SK-N-SH (cell line): ENCODE data around the gene NIPAL3. TPM values are rescaled to one million over a fixed set of nuclear protein-coding genes. Genes with fewer than 3 reads are reported as not detected.

Experiments
- CTCF ChIA-PET: fragments of 300-600, 350-600 bp; formaldehyde crosslinking; extraction: SDS; loops from one replicate; lab custom pipeline; 2021; lab: Yijun Ruan, JAX
- POLR2A ChIA-PET: fragments of 350-600 bp; sonication (Branson Sonifier 250); formaldehyde crosslinking; extraction: SDS; loops from one replicate; lab custom pipeline; 2020; ENCODE audit warnings: antibody characterized with exemption, inconsistent platforms; lab: Yijun Ruan, JAX
- DNase-seq: peaks from one replicate; pipeline ENCODE4 v3.0.0; 2012
- H2AFZ ChIP-seq: fragments of 200-600 bp; sonication (generic); 2 replicates; pipeline ENCODE4 v1.8.1; 2016; ENCODE audit warnings: antibody characterized with exemption, mild to moderate bottlenecking, low read depth
- H3F3A ChIP-seq: fragments of 200-600 bp; sonication (generic); replicated peaks from 2 replicates; pipeline ENCODE3; 2016; ENCODE audit warnings: antibody characterized with exemption, mild to moderate bottlenecking; ENCODE audit not compliant: insufficient read depth
- H3K27ac ChIP-seq, 2 experiments: fragments of 200-500 bp in 1 of 2; fragments of 200-600 bp in 1 of 2; sonication (Bioruptor generic) in 1 of 2; sonication (generic), shearing (Covaris generic) in 1 of 2; 2 replicates each; pipeline versions ENCODE4 v1.5.1 to v1.6.1; 2014 to 2016; ENCODE audit warnings: low read depth in 2 of 2, inconsistent platforms in 1 of 2, low read length in 1 of 2, mild to moderate bottlenecking in 1 of 2, mixed read lengths in 1 of 2
- H3K27me3 ChIP-seq: fragments of 200-600 bp; sonication (generic), shearing (Covaris generic); 2 replicates; pipeline ENCODE4 v1.6.1; 2016; ENCODE audit warnings: mixed run types; ENCODE audit not compliant: insufficient read depth
- H3K36me3 ChIP-seq, 2 experiments: fragments of 200-500 bp in 1 of 2; fragments of 200-600 bp in 1 of 2; sonication (Bioruptor generic) in 1 of 2; sonication (generic) in 1 of 2; replicated peaks in 1 of 2; 2 replicates each; pipeline versions ENCODE3 to v1.5.1; 2014 to 2016; ENCODE audit warnings: low read length in 1 of 2, mild to moderate bottlenecking in 1 of 2; ENCODE audit not compliant: insufficient read depth in 2 of 2, control insufficient read depth in 1 of 2
- H3K4me1 ChIP-seq, 2 experiments: fragments of 200-500 bp in 1 of 2; fragments of 200-600 bp in 1 of 2; sonication (Bioruptor generic) in 1 of 2; sonication (generic), shearing (Covaris generic) in 1 of 2; 2 replicates each; pipeline versions ENCODE4 v1.5.1 to v1.6.1; 2014 to 2016; ENCODE audit warnings: low read depth in 1 of 2, low read length in 1 of 2, mixed run types in 1 of 2; ENCODE audit not compliant: insufficient read depth in 2 of 2, control insufficient read depth in 1 of 2
- H3K4me2 ChIP-seq: fragments of 200-600 bp; sonication (generic), shearing (Covaris generic); 2 replicates; pipeline ENCODE4 v1.6.1; 2017; ENCODE audit warnings: mixed run types
- H3K4me3 ChIP-seq, 2 experiments: fragments of 200-500 bp in 1 of 2; fragments of 200-600 bp in 1 of 2; sonication (Bioruptor generic) in 1 of 2; sonication (generic), shearing (Covaris generic) in 1 of 2; 2 replicates each; pipeline versions ENCODE4 v1.5.1 to v1.8.1; 2014 to 2016; ENCODE audit warnings: low read depth in 2 of 2, inconsistent platforms in 1 of 2, low read length in 1 of 2, mild to moderate bottlenecking in 1 of 2, mixed read lengths in 1 of 2, moderate library complexity in 1 of 2
- H3K79me2 ChIP-seq: fragments of 200-600 bp; sonication (generic); 2 replicates; pipeline ENCODE4 v1.8.1; 2017; ENCODE audit warnings: mild to moderate bottlenecking; ENCODE audit not compliant: insufficient read depth
- H3K9ac ChIP-seq: fragments of 200-600 bp; sonication (generic); 2 replicates; pipeline ENCODE4 v1.6.1; 2017; ENCODE audit warnings: mixed run types
- H3K9me2 ChIP-seq: fragments of 200-600 bp; sonication (generic); 2 replicates; pipeline ENCODE4 v1.6.1; 2017; ENCODE audit warnings: mixed run types
- H3K9me3 ChIP-seq: fragments of 200-600 bp; sonication (generic); 2 replicates; pipeline ENCODE4 v1.6.1; 2017; ENCODE audit warnings: mixed run types, mild to moderate bottlenecking, moderate library complexity
- H4K20me1 ChIP-seq: fragments of 200-600 bp; sonication (generic); 2 replicates; pipeline ENCODE4 v1.6.1; 2017; ENCODE audit warnings: mild to moderate bottlenecking, mixed run types; ENCODE audit not compliant: insufficient read depth
- EZH2phosphoT487 ChIP-seq: fragments of 200-600 bp; sonication (generic); IDR thresholded peaks from 2 replicates; pipeline ENCODE4 v1.6.1; 2017; ENCODE audit warnings: low read depth, mixed run types, mild to moderate bottlenecking, antibody characterized with exemption, moderate library complexity, borderline replicate concordance
- FOSL2 ChIP-seq: IDR thresholded peaks from 2 replicates; pipeline ENCODE4 v1.4.0; 2012; ENCODE audit warnings: low read depth, mild to moderate bottlenecking, moderate library complexity, borderline replicate concordance
- FOXM1 ChIP-seq: IDR thresholded peaks from 2 replicates; pipeline ENCODE4 v1.4.0; 2012; ENCODE audit warnings: low read depth, mild to moderate bottlenecking
- GABPA ChIP-seq: IDR thresholded peaks from 2 replicates; pipeline ENCODE4 v1.4.0; 2012; ENCODE audit warnings: low read depth, mild to moderate bottlenecking
- GATA2 ChIP-seq: sonication (generic); formaldehyde crosslinking; IDR thresholded peaks from 2 replicates; pipeline ENCODE4 v1.5.0; 2020; ENCODE audit warnings: mild to moderate bottlenecking, missing genetic modification reagents
- JUND ChIP-seq: IDR thresholded peaks from 2 replicates; pipeline ENCODE4 v1.4.0; 2012
- MXI1 ChIP-seq: IDR thresholded peaks from 2 replicates; pipeline ENCODE4 v1.6.1; 2012; ENCODE audit warnings: mild to moderate bottlenecking, low read depth, low read length, improper control_type of control experiment
- POLR2AphosphoS5 ChIP-seq: IDR thresholded peaks from 2 replicates; pipeline ENCODE4 v1.6.1; 2012; ENCODE audit warnings: low read depth, low read length
- RAD21 ChIP-seq: IDR thresholded peaks from 2 replicates; pipeline ENCODE4 v1.6.1; 2012; ENCODE audit warnings: mild to moderate bottlenecking, low read length
- RCOR1 ChIP-seq: fragments of 150-350 bp; IDR thresholded peaks from 2 replicates; pipeline ENCODE4 v1.6.1; 2017; ENCODE audit warnings: antibody characterized with exemption, low read length
- SIN3A ChIP-seq: IDR thresholded peaks from 2 replicates; pipeline ENCODE4 v1.6.1; 2012; ENCODE audit warnings: low read depth, mild to moderate bottlenecking, low read length, moderate library complexity, borderline replicate concordance
- TCF12 ChIP-seq: IDR thresholded peaks from 2 replicates; pipeline ENCODE4 v1.4.0; 2012
- YY1 ChIP-seq: IDR thresholded peaks from 2 replicates; pipeline ENCODE4 v1.4.0; 2012; ENCODE audit warnings: low read depth, mild to moderate bottlenecking
- WGBS: methylation state at CpG from one replicate; pipeline ENCODE4 v1.1.6; 2017; ENCODE audit warnings: low lambda C conversion rate; 5-methylcytosine and 5-hydroxymethylcytosine counted together
- polyA plus RNA-seq, 3 experiments: library from polyadenylated mRNA; depleted of rRNA; stranded (reverse); fragments of >200 nt; gene quantifications; 2 replicates each; pipeline ENCODE4 v1.2.3, GENCODE V29; 2012
- TF ChIP-seq, protein P1 (sequence below): IDR thresholded peaks from 2 replicates; pipeline ENCODE4 v1.4.0; 2012; ENCODE audit warnings: low read depth, borderline replicate concordance
- TF ChIP-seq, protein P2 (sequence below): fragments of 200-600 bp; sonication (generic); IDR thresholded peaks from 2 replicates; pipeline ENCODE4 v1.6.1; 2017; ENCODE audit warnings: antibody characterized with exemption, mild to moderate bottlenecking, moderate library complexity
- TF ChIP-seq, protein P3 (sequence below): fragments of 150-350 bp; IDR thresholded peaks from 2 replicates; pipeline ENCODE4 v1.6.1; 2017; ENCODE audit warnings: antibody characterized with exemption, low read length, low read depth, borderline replicate concordance
- TF ChIP-seq, protein P4 (sequence below): fragments of 150-350 bp; IDR thresholded peaks from 2 replicates; pipeline ENCODE4 v1.6.1; 2016; ENCODE audit warnings: mild to moderate bottlenecking, low read depth, low read length

Gene NIPAL3
- polyA plus RNA-seq, 1 of the 3 experiments (the other 2 are of a cell fraction), result 20.3 TPM

DNA sequence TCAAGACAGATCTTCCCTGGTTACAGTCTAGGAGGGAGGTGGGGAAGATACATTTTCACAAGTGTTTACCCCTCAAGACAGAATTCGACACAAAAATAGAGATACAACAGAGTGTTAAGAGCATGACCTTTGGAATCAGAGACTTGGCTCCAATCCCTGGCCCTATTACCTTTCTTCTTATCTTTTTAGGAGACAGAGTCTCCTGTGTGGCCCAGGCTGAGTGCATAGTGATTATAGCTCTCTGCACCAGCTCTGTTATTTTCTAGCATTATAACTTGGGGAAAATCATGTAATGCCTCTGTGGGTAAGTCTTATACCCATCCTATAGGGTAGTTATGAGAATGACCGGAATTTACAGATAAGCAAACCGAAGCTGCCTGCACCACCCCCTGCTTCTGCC is 9.8 kb downstream of the NIPAL3 start:
- Histone ChIP-seq H3K4me2 (no peak overlapping the region), H3K27ac (no peak overlapping the region), H4K20me1 (no peaks in the 10 kb centered on the region), H3K36me3 (peaks cover 4 to 6% of the 10 kb centered on the region in 2 experiments)
- POLR2A ChIA-PET, result no interaction called here
- CTCF ChIA-PET, result interaction anchor here (1.3 to 3.5 kb wide), 4 partner anchors 8 to 226 kb away, joined by 3 to 20 read pairs (median 6); partner anchors contain the start of genes NIPAL3 and STPG1
- TF ChIP-seq FOXM1 (no peak), SIN3A (no peak), JUND (no peak), GATA2 (CRISPR knock-in tag) (no peak), RAD21 (no peak), RCOR1 (no peak), FOSL2 (no peak), MXI1 (no peak), GABPA (no peak), TCF12 (no peak), YY1 (no peak), POLR2AphosphoS5 (no peak)
- TF ChIP-seq, protein P1, sequence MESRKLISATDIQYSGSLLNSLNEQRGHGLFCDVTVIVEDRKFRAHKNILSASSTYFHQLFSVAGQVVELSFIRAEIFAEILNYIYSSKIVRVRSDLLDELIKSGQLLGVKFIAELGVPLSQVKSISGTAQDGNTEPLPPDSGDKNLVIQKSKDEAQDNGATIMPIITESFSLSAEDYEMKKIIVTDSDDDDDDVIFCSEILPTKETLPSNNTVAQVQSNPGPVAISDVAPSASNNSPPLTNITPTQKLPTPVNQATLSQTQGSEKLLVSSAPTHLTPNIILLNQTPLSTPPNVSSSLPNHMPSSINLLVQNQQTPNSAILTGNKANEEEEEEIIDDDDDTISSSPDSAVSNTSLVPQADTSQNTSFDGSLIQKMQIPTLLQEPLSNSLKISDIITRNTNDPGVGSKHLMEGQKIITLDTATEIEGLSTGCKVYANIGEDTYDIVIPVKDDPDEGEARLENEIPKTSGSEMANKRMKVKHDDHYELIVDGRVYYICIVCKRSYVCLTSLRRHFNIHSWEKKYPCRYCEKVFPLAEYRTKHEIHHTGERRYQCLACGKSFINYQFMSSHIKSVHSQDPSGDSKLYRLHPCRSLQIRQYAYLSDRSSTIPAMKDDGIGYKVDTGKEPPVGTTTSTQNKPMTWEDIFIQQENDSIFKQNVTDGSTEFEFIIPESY, result no peak
- TF ChIP-seq, protein P2, sequence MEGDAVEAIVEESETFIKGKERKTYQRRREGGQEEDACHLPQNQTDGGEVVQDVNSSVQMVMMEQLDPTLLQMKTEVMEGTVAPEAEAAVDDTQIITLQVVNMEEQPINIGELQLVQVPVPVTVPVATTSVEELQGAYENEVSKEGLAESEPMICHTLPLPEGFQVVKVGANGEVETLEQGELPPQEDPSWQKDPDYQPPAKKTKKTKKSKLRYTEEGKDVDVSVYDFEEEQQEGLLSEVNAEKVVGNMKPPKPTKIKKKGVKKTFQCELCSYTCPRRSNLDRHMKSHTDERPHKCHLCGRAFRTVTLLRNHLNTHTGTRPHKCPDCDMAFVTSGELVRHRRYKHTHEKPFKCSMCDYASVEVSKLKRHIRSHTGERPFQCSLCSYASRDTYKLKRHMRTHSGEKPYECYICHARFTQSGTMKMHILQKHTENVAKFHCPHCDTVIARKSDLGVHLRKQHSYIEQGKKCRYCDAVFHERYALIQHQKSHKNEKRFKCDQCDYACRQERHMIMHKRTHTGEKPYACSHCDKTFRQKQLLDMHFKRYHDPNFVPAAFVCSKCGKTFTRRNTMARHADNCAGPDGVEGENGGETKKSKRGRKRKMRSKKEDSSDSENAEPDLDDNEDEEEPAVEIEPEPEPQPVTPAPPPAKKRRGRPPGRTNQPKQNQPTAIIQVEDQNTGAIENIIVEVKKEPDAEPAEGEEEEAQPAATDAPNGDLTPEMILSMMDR, result no peak
- TF ChIP-seq, all 33 proteins: peak for 0
- H3K9me3 ChIP-seq, result no peaks in the 10 kb centered on the region
- H3K27me3 ChIP-seq, result no peaks in the 10 kb centered on the region
- no peaks in the 10 kb centered on the region for H3F3A ChIP-seq
- no peak overlapping the region for H2AFZ ChIP-seq
- H3K79me2 ChIP-seq, result no peaks in the 10 kb centered on the region
- no peak overlapping the region for H3K4me3 ChIP-seq
- WGBS, result 90% methylated on average over 3 of the region's 3 CpGs
- no peak overlapping the region for H3K9ac ChIP-seq
- DNase-seq, result no peak
- no peaks in the 10 kb centered on the region; a peak in 1 of 4 replicates for H3K4me1 ChIP-seq
- no peaks in the 10 kb centered on the region for H3K9me2 ChIP-seq

DNA sequence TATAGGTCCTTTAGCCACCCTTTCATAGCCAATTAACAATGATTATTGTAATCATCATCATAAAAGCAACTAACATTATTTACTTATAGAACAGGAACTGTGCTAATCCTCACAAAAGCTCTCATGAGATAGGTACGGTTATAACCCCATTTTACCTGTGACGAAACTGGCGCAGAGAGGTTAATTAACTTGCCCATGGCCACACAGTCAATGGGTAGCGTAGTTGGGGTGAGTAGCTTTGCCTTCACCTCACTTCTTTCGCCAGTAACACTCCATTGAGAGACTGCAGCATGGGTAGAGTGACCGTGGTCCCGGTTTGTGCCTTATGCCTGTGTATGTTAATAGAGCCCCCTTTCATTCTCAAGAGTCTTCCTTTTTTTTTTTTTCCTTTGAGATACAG is 10.3 kb downstream of the NIPAL3 start:
- H3K4me3 ChIP-seq, result no peak overlapping the region
- POLR2A ChIA-PET, result no interaction called here
- no peak overlapping the region for H3K4me2 ChIP-seq
- CTCF ChIA-PET, result interaction anchor here (0.6 to 3.5 kb wide), 5 partner anchors 9 to 227 kb away, joined by 3 to 20 read pairs (median 4); partner anchors contain the start of genes NIPAL3 and STPG1
- H3K79me2 ChIP-seq, result no peaks in the 10 kb centered on the region
- H2AFZ ChIP-seq, result no peak overlapping the region
- H3K9me3 ChIP-seq, result no peaks in the 10 kb centered on the region
- no peak overlapping the region for H3K9ac ChIP-seq
- no peaks in the 10 kb centered on the region for H3F3A ChIP-seq
- H3K27ac ChIP-seq, result no peak overlapping the region
- no peaks in the 10 kb centered on the region for H4K20me1 ChIP-seq
- peaks cover 2 to 4% of the 10 kb centered on the region in 2 experiments for H3K36me3 ChIP-seq
- TF ChIP-seq, protein P3, sequence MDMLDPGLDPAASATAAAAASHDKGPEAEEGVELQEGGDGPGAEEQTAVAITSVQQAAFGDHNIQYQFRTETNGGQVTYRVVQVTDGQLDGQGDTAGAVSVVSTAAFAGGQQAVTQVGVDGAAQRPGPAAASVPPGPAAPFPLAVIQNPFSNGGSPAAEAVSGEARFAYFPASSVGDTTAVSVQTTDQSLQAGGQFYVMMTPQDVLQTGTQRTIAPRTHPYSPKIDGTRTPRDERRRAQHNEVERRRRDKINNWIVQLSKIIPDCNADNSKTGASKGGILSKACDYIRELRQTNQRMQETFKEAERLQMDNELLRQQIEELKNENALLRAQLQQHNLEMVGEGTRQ, result no peak
- TF ChIP-seq, protein P4, sequence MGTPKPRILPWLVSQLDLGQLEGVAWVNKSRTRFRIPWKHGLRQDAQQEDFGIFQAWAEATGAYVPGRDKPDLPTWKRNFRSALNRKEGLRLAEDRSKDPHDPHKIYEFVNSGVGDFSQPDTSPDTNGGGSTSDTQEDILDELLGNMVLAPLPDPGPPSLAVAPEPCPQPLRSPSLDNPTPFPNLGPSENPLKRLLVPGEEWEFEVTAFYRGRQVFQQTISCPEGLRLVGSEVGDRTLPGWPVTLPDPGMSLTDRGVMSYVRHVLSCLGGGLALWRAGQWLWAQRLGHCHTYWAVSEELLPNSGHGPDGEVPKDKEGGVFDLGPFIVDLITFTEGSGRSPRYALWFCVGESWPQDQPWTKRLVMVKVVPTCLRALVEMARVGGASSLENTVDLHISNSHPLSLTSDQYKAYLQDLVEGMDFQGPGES, result no peak
- TF ChIP-seq EZH2phosphoT487, result no peak
- TF ChIP-seq, protein P2, result no peak
- H3K4me1 ChIP-seq, result no peaks in the 10 kb centered on the region; a peak in 1 of 4 replicates
- H3K9me2 ChIP-seq, result no peaks in the 10 kb centered on the region
- H3K27me3 ChIP-seq, result no peaks in the 10 kb centered on the region
- DNase-seq, result no peak
- WGBS, result 83% methylated on average over 7 of the region's 7 CpGs
